AG04450 (cell line): Measurements from ENCODE around the gene TMC4. TPM values are rescaled to one million over a fixed set of nuclear protein-coding genes. Genes with fewer than 3 reads are reported as not detected.
"Not testable (repeated sequence)": the region's sequence is repeated elsewhere in the genome, so short reads cannot be mapped to it uniquely, and the experiment has no call there.

Source experiments
- CTCF ChIA-PET: fragments of 300-600, 350-600 bp; formaldehyde crosslinking; extraction: SDS; loops from one replicate; lab custom pipeline; 2022; ENCODE audit warnings: antibody characterized with exemption, inconsistent platforms; lab: Charles Lee
- POLR2A ChIA-PET: fragments of 350-600 bp; formaldehyde crosslinking; extraction: SDS; loops from one replicate; lab custom pipeline; 2021; ENCODE audit warnings: antibody characterized with exemption, inconsistent platforms; lab: Yijun Ruan, JAX
- DNase-seq: peaks from one replicate; pipeline ENCODE4 v3.0.0-alpha.2; 2011; ENCODE audit warnings: low read depth, low spot score
- H3K27ac ChIP-seq: one replicate; pipeline ENCODE4 v1.5.1; 2012; ENCODE audit warnings: low read depth, low read length, control low read depth
- H3K27me3 ChIP-seq: one replicate; pipeline ENCODE4 v1.6.0; 2012; ENCODE audit warnings: low read length; ENCODE audit not compliant: control insufficient read depth, insufficient read depth
- H3K4me3 ChIP-seq: 2 replicates; pipeline ENCODE4 v1.5.1; 2011; ENCODE audit warnings: mild to moderate bottlenecking, low read depth, low read length, control low read depth
- H3K9me3 ChIP-seq: 2 replicates; pipeline ENCODE4 v1.5.1; 2012; ENCODE audit warnings: low read length; ENCODE audit not compliant: control insufficient read depth, insufficient read depth
- polyA minus RNA-seq: library from RNA; depleted of rRNA, polyadenylated mRNA; stranded (reverse); fragments of >200 nt; gene quantifications from 2 replicates; pipeline ENCODE4 v1.2.3, GENCODE V29; 2011; rRNA and poly(A)+ RNA removed
- polyA plus RNA-seq: library from polyadenylated mRNA; depleted of rRNA; stranded (reverse); fragments of >200 nt; gene quantifications from 2 replicates; pipeline ENCODE4 v1.2.3, GENCODE V29; 2011; rRNA removed
- TF ChIP-seq, protein P1 (sequence below): IDR thresholded peaks from 2 replicates; pipeline ENCODE4 v1.5.1; 2011; ENCODE audit warnings: low read depth, low read length, control low read depth, inconsistent platforms

TMC4 gene, protein sequence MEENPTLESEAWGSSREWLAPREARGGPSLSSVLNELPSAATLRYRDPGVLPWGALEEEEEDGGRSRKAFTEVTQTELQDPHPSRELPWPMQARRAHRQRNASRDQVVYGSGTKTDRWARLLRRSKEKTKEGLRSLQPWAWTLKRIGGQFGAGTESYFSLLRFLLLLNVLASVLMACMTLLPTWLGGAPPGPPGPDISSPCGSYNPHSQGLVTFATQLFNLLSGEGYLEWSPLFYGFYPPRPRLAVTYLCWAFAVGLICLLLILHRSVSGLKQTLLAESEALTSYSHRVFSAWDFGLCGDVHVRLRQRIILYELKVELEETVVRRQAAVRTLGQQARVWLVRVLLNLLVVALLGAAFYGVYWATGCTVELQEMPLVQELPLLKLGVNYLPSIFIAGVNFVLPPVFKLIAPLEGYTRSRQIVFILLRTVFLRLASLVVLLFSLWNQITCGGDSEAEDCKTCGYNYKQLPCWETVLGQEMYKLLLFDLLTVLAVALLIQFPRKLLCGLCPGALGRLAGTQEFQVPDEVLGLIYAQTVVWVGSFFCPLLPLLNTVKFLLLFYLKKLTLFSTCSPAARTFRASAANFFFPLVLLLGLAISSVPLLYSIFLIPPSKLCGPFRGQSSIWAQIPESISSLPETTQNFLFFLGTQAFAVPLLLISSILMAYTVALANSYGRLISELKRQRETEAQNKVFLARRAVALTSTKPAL
- polyA plus RNA-seq = 1.3 and 1.5 TPM in 2 replicates
- 0.18 TPM in 1 of 2 replicates, not detected in the other for polyA minus RNA-seq

DNA sequence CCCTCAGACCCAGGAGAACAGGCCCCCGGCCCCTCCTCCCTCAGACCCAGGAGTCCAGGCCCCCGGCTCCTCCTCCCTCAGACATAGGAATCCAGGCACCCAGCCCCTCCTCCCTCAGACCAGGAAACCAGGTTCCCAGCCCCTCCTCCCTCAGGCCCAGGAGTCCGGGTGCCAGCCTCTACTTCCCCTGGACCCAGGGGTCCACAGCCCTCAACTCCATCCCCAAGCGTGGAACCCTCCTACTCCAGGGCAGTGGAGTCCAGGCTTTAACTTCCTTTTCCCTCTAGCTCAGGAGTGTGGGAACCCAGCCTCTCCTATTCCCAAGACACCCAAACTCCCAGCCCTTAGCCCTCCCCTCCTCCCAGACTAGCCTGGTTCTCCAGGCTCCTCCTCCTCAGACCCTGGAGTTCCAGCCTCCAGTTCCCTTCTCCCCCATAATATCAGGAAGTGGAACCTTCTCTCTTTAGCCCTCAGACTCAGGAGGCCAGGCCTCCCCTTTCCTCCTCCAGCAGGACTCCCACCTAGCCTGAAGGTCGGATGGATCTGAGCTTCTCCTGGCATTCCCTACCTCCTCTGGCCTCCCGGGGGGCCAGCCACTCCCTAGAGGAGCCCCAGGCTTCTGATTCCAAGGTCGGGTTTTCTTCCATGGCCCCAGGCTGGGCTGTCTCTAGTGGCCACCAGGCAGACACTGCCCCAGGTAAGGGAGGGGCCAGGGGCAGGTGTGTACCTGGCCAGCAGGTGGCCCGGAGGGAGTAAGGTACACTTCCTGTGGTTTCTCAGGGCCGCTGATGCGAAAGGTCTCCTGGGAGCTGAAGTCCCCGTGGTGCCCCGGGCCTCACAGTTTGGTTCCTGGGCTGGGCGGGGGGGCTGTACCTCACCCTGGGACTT lies at the start of gene TMC4:
Gene TMC4, minus strand, starts transcription at position 690 of the 888 bp plus-strand sequence. Its CDS starts 43 bp downstream, at position 647.
- ChIA-PET POLR2A (interaction anchor here (0.5 to 1.0 kb wide), 3 partner anchors 16 to 57 kb away, joined by 3 to 4 read pairs (median 4); partner anchors contain the start of gene MBOAT7), CTCF (interaction anchor here (0.6 to 1.5 kb wide), 2 partner anchors 14 to 143 kb away, joined by 4 read pairs; partner anchors contain the start of gene LENG1)
- Histone ChIP-seq H3K4me3 (no peak within 1 kb of the TSS), H3K27ac (no peak within 1 kb of the TSS), H3K27me3 (no peaks in the 10 kb centered on the region), H3K9me3 (no peaks in the 10 kb centered on the region)
- no peak for DNase-seq
- TF ChIP-seq, protein P1, sequence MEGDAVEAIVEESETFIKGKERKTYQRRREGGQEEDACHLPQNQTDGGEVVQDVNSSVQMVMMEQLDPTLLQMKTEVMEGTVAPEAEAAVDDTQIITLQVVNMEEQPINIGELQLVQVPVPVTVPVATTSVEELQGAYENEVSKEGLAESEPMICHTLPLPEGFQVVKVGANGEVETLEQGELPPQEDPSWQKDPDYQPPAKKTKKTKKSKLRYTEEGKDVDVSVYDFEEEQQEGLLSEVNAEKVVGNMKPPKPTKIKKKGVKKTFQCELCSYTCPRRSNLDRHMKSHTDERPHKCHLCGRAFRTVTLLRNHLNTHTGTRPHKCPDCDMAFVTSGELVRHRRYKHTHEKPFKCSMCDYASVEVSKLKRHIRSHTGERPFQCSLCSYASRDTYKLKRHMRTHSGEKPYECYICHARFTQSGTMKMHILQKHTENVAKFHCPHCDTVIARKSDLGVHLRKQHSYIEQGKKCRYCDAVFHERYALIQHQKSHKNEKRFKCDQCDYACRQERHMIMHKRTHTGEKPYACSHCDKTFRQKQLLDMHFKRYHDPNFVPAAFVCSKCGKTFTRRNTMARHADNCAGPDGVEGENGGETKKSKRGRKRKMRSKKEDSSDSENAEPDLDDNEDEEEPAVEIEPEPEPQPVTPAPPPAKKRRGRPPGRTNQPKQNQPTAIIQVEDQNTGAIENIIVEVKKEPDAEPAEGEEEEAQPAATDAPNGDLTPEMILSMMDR = no peak

DNA sequence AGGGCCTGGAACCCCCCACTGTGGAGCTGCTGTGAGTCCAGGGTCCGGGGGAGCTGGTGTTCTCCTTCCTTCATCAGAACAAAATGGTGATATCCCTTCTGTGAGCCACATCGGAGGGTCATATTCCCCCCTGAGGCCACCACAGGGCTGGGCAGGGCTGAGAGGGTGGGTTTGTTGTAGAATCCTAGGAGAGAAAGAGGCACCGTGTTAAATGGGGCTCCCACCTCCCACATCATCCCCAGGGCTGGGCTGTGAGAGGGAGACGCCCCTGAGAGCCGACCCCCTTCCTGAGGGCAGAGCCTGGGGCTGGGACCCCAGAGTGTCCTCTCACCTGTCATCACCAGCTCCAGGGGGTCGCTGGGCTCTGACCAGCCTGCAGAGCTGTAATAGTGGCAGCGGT lies 49.0 kb upstream of the TMC4 start:
- H3K9me3 ChIP-seq, H3K4me3 ChIP-seq, CTCF ChIA-PET, H3K27ac ChIP-seq, DNase-seq, POLR2A ChIA-PET: not testable (repeated sequence)
- peaks cover 18% of the 10 kb centered on the region for H3K27me3 ChIP-seq

- H3K9me3 ChIP-seq, POLR2A ChIA-PET, H3K27ac ChIP-seq, DNase-seq, CTCF ChIA-PET, H3K4me3 ChIP-seq: not testable (repeated sequence)
- H3K27me3 ChIP-seq = peaks cover 12% of the 10 kb centered on the region
Measured at GRCh38 chr19:54219702-54220101, 46.7 kb upstream of the TMC4 start.

- TF ChIP-seq, protein P1 = no peak
Measured at GRCh38 chr19:54218960-54219661, 46.2 kb upstream of the TMC4 start.

DNA sequence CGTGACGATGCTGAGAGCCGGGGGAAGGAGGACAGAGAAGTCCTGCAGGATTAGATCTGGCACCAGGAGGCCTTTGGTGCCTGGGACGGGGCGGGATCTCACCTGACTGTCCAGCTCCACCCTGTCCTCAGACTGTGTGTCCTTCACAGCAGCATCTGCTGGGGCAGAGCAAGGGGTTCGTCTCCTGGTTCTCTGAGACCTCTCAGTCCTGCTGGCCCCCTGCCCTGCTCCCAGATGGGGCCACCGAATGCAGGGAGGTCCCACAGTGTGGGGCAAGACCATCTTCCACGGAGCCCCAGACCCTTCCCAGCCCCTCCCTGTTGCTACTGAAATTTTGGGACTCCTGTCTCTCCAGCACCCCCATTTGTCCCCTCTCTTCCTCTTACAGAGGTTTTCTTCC lies 45.3 kb upstream of the TMC4 start:
- CTCF ChIA-PET = no interaction called here
- Histone ChIP-seq H3K9me3 (no peaks in the 10 kb centered on the region), H3K4me3 (no peak overlapping the region), H3K27ac (no peak overlapping the region), H3K27me3 (peaks cover 12% of the 10 kb centered on the region)
- POLR2A ChIA-PET = no interaction called here
- TF ChIP-seq, protein P1 = no peak
- no peak for DNase-seq

More at GRCh38 chr19:54218960-54219661, 46.2 kb upstream of the TMC4 start:
- peaks cover 12% of the 10 kb centered on the region for H3K27me3 ChIP-seq
- ChIA-PET CTCF (no interaction called here), POLR2A (no interaction called here)
- H3K9me3 ChIP-seq = no peaks in the 10 kb centered on the region
- no peak overlapping the region for H3K4me3 ChIP-seq
- no peak overlapping the region for H3K27ac ChIP-seq
- DNase-seq = no peak

DNA sequence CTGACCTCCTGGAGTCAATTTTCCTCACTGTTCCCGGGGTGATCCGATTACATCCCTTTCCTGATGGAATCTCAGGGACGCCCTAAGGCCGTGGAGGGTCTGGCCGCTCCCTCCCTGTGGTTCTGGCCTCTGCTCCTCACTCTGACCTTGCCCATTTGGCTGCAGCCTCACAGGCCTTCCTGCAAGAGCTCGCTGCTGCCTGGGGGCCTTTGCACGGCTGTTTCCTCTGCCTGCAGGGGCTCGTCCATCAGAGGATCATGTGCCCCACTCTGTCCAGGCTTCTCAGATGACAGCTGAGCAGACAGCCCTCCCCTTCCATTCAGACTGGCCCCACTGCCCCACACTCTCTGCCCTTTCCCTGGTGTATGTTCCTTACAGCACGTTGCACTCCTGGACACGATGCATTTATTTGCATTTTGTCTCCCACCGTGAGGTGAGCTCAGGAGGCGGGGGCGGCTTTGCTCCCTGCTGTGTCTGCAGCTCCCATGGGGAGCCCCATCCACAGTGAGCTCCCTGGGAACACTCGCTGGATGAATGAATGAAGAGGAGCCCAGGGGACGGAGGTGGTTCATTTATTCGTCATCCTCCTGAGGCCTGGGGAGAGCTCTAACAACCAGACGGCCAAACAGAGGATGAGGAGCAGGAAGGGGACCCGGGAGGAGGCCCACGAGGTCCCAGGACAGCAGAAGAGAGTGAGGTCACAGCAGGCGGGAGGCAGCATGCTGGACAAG lies 44.7 kb upstream of the TMC4 start:
- peaks cover 12% of the 10 kb centered on the region for H3K27me3 ChIP-seq
- H3K9me3 ChIP-seq, CTCF ChIA-PET, POLR2A ChIA-PET, H3K27ac ChIP-seq, DNase-seq, H3K4me3 ChIP-seq: not testable (repeated sequence)
